ENCODE results near the gene ARMS2. TPM values are rescaled to one million over a fixed set of nuclear protein-coding genes. Genes with fewer than 3 reads are reported as not detected.
A peak's percentile ranks its signal among the peaks of the same experiment; 100 is the strongest.

Gene ARMS2
- total and polyA plus RNA-seq, 8 donors, result not detected

DNA sequence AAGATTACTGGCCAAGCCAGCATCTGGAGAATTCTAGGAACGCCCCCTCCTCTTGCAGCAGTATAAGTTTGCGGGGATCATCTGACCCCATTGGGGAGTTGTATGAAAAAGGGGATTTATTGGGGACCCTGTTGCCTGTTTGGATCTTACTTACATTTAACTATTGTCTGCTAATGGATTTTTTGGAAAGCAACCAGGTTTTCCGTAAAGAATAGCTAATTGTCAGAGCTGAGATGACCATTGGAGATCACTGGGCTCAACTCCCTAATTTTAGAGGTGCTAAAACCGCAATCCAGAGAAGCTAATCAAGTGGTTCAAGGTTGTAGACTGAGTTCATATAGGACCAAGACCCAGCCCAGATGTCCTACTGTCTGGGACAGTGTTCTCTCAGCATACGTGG lies 45.7 kb downstream of the ARMS2 start:
- 62 to 71% (median 70%) methylated on average over 5 of the region's 5 CpGs for WGBS, 5 donors

DNA sequence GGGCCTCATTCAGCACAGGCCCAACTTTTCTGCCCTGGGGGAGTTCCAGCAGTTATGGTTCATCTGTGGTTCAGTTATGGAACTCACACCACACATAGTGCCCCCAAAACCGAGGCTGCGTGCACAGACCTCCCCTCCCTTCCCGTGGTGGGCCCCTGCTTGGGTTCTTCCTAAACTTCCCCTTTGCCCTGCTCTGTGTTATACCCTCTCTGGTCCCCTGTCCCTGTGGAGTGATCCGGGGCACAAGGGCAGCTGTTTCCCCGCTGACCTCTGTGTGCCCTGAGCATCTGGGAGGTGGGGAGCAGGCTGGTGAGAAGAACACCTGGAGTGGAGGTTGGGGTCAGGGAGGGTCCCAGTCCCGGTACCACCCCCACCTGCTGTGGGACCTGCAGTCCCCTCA lies 46.3 kb downstream of the ARMS2 start:
- no peak for DNase-seq
- no peaks in the 10 kb centered on the region for H3K9me3 ChIP-seq
- intact Hi-C loops (cut with DNase I; ENCODE audit: low total_unique reads), result no loop called here
- no peak overlapping the region for H3K4me3 ChIP-seq
- WGBS, 5 donors, result 89 to 92% (median 89%) methylated on average over 6 of the region's 6 CpGs; no CpG with 5 or more reads in 1 of the 5 donors
- peaks cover 11 to 50% (median 29%) of the 10 kb centered on the region in 4 donors for H3K4me1 ChIP-seq
- peak overlapping the region in 3 of 5 donors; percentile 16 to 80 (median 56) for H3K27ac ChIP-seq
- no peaks in the 10 kb centered on the region for H3K36me3 ChIP-seq
- H3K27me3 ChIP-seq, result no peaks in the 10 kb centered on the region
- no peak for TF ChIP-seq CTCF (IDR thresholded peaks at IDR 0.05)
- TF ChIP-seq POLR2AphosphoS5 (IDR thresholded peaks at IDR 0.05), result no peak
- TF ChIP-seq EP300 (IDR thresholded peaks at IDR 0.05), result no peak
- no peak for TF ChIP-seq POLR2A (IDR thresholded peaks at IDR 0.05)

More for the DNA sequence above, 45.7 kb downstream of the ARMS2 start:
- Histone ChIP-seq H3K36me3 (no peaks in the 10 kb centered on the region), H3K27me3 (no peaks in the 10 kb centered on the region), H3K27ac (peak overlapping the region in 3 of 5 donors; percentile 16 to 80 (median 56)), H3K9me3 (no peaks in the 10 kb centered on the region), H3K4me3 (no peak overlapping the region), H3K4me1 (peaks cover 11 to 55% (median 32%) of the 10 kb centered on the region in 4 donors)
- DNase-seq, result no peak
- no peak for TF ChIP-seq POLR2AphosphoS5 (IDR thresholded peaks at IDR 0.05)
- intact Hi-C loops (cut with DNase I; ENCODE audit: low total_unique reads), result no loop called here

DNA sequence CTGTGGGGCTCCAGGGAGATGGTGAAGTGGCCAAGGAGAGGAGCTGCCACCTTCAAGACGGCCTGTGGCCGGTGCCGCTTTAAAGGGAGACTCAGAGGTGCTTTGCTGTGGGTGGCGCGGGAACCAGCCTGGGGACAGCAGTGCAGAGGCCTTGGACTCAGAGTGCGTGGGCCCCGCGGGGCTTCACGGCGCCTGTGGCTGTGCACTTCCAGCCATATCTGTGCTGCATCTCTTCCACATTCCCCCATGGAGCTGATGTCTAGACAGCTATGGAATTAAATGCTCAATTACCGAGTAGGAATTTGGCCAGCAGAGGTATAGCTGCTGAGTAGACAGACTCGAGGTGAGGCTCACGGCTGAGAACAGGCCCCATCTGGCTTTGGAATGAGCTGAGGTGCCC lies 48.6 kb downstream of the ARMS2 start:
- WGBS, 5 donors, result 90 to 98% (median 90%) methylated on average over 13 of the region's 13 CpGs
- H3K4me3 ChIP-seq, result no peak overlapping the region
- H3K27ac ChIP-seq, result peak overlapping the region in 1 of 5 donors; percentile 80
- H3K27me3 ChIP-seq, result no peaks in the 10 kb centered on the region
- peaks cover 0 to 15% (median 4%) of the 10 kb centered on the region in 4 donors for H3K36me3 ChIP-seq
- no peak for DNase-seq
- peaks cover 11 to 36% (median 25%) of the 10 kb centered on the region in 4 donors for H3K4me1 ChIP-seq
- H3K9me3 ChIP-seq, result no peaks in the 10 kb centered on the region
- intact Hi-C loops (cut with DNase I; ENCODE audit: low total_unique reads), result no loop called here
- TF ChIP-seq EP300 (IDR thresholded peaks at IDR 0.05) (no peak), POLR2AphosphoS5 (IDR thresholded peaks at IDR 0.05) (no peak), POLR2A (IDR thresholded peaks at IDR 0.05) (no peak), CTCF (IDR thresholded peaks at IDR 0.05) (no peak)

DNA sequence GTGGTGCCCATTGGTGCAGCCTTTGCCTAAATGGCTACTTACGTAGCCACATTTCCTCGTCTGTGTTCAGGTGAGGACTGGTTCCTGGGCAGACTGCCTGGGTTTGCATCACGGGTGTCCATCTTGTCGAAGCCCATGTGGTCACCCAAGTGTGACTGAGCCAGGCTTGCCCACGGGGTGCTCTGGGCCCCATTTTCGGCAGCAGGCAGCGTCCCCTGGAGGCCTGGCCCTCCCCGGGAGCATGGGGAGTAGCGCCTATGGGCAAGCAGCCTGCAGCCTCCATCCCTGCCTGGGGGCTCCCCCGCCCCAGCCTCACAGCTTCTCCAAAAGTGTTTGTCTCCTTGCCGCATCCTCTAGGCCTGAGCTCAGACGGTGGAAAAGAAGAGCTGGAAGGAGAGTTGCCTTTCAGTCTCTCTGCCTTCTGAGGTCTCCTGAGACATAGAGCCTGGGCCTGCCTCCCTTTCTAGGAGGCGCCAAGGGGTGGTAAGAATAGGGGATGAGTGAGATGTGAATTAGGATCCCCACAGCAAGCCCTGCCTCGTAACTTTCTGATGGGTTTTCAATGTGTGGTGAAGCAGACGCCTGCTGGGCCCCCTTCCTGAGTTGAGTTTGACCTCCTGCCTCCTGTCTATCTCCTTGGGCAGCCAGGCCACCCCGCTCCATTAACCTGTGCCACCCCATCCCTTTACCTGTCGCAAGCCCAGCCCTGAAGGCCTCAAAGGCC lies 49.6 kb downstream of the ARMS2 start:
- intact Hi-C loops (cut with DNase I; ENCODE audit: low total_unique reads), result no loop called here
- DNase-seq, result no peak
- 84 to 89% (median 86%) methylated on average over 16 to 17 of the region's 17 CpGs for WGBS, 5 donors
- Histone ChIP-seq H3K9me3 (no peaks in the 10 kb centered on the region), H3K36me3 (peaks cover 0 to 26% (median 14%) of the 10 kb centered on the region in 4 donors), H3K27me3 (no peaks in the 10 kb centered on the region), H3K27ac (peak overlapping the region in 3 of 5 donors; percentile 43 to 80 (median 67)), H3K4me1 (peaks cover 5 to 26% (median 16%) of the 10 kb centered on the region in 4 donors), H3K4me3 (no peak overlapping the region)
- TF ChIP-seq POLR2AphosphoS5 (IDR thresholded peaks at IDR 0.05) (no peak), CTCF (IDR thresholded peaks at IDR 0.05) (no peak), EP300 (IDR thresholded peaks at IDR 0.05) (no peak), POLR2A (IDR thresholded peaks at IDR 0.05) (no peak)

- Histone ChIP-seq H3K27ac (peak overlapping the region in 3 of 5 donors; percentile 43 to 80 (median 67)), H3K4me1 (peaks cover 0 to 21% (median 10%) of the 10 kb centered on the region in 4 donors), H3K4me3 (no peak overlapping the region), H3K36me3 (peaks cover 0 to 31% (median 19%) of the 10 kb centered on the region in 4 donors), H3K27me3 (no peaks in the 10 kb centered on the region), H3K9me3 (no peaks in the 10 kb centered on the region)
- 11 to 35% (median 16%) methylated on average over 6 of the region's 6 CpGs; no CpG with 5 or more reads in 1 of the 5 donors for WGBS, 5 donors
- peak; percentile 78 to 95 for DNase-seq
- intact Hi-C loops (cut with DNase I; ENCODE audit: low total_unique reads), result no loop called here
- TF ChIP-seq POLR2AphosphoS5 (IDR thresholded peaks at IDR 0.05) (peak; percentile 61 to 92 (median 76)), CTCF (IDR thresholded peaks at IDR 0.05) (no peak)
These were observed 50.1 kb downstream of the ARMS2 start for GRCh38 chr10:122504610-122504950.

All from stomach (tissue), 9 donors.